Adrenal gland (tissue), 5 donors: Measurements from ENCODE around the gene GALNT10.

Experiments used
- CTCF ChIP-seq, 6 experiments: fragments of 450-650 bp in 4 of 6; fragments of 200-600 bp in 2 of 6; sonication (generic) in 1 of 6; IDR thresholded peaks; 1 replicate in 5 of 6; 2 replicates in 1 of 6; pipeline versions ENCODE4 v1.5.1 to v1.8.0; 2016 to 2021; ENCODE audit warnings: antibody characterized with exemption in 6 of 6, mild to moderate bottlenecking in 2 of 6, moderate library complexity in 1 of 6
- POLR2A ChIP-seq, 2 donors: fragments of 450-650 bp; IDR thresholded peaks; one replicate each; pipeline ENCODE4 v1.6.1; 2017; ENCODE audit warnings: antibody characterized with exemption in 2 of 2, mild to moderate bottlenecking in 2 of 2, moderate library complexity in 1 of 2
- donor health status: DM: no; HTN: no; CAD: no.

DNA sequence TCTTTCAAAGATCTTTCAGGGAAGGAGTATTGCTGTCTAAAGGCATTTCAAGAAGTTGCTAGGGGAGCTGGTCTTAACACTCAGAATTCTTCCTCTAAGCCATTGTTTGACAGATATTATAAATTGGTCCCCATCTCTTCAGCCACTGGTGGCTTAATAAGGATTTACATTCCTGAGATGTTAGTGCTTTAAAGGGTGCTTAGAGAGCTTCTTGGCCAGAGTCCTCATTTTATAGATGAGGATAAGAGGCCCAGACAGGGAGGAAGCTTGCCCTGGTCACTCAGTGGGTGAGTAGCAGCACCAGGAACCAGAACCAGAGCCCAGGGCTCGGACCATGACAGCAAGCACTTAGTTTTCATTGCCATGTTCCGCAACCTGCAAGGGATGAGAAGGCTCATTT, 53.2 kb downstream of the GALNT10 start:
- TF ChIP-seq CTCF (IDR thresholded peaks at IDR 0.05) (no peak), POLR2A (IDR thresholded peaks at IDR 0.05) (no peak)
